Measurements from ENCODE around the gene LCN10. TPM values are rescaled to one million over a fixed set of nuclear protein-coding genes. Genes with fewer than 3 reads are reported as not detected.
"Not testable (repeated sequence)": the region's sequence is repeated elsewhere in the genome, so short reads cannot be mapped to it uniquely, and the experiment has no call there.

LCN10 gene
- 1 to 10 TPM in 3 of 4 donors, under 1 TPM in 1; 0.47 to 2.0 (median 1.4) TPM for polyA plus RNA-seq (ENCODE audit: insufficient read length in 4 of 4)

GRCh38 chr9:136742591-136743391 lies at the start of gene LCN10:
Gene LCN10, minus strand, starts transcription at chr9:136742940. Its CDS starts 37 bp downstream, at chr9:136742903.
- no peak for DNase-seq (ENCODE audit: low read depth in 4 of 4, low spot score in 2 of 4)

DNA sequence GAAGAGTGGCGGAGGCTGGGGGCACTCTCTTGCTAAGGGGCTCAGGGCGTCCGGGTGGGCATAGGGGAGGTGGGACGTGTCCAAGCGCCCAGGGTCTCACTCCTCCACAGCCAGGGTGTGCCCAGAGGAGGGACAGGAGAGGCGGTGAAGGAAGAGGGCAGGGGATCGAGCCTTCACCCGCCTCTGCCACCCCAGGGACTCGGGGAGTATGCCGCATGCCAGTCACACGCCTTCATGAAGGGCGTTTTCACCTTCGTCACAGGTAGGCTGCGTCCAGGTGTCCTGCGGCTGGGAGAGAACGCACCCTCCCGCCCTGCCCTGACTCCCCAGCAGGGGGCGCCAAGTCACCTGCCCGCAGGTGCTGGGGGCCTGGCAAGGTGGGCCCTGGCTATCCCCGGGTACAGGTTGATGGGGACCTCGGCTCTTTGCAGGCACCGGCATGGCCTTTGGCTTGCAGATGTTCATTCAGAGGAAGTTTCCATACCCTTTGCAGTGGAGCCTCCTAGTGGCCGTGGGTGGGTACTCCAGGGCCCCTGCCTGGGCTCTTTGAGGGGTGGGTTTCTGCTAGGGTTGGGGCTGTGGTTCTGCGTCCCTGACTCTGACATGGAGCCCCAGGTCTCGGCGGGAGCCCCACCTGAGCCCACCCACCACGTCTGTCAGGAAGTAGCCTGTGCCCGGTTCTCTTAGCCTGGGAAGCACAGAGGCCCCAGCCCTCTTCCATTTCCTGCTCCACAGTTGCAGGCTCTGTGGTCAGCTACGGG lies 49.0 kb upstream of the LCN10 start:
- DNase-seq (ENCODE audit: low read depth in 4 of 4, low spot score in 2 of 4) = no peak

DNA sequence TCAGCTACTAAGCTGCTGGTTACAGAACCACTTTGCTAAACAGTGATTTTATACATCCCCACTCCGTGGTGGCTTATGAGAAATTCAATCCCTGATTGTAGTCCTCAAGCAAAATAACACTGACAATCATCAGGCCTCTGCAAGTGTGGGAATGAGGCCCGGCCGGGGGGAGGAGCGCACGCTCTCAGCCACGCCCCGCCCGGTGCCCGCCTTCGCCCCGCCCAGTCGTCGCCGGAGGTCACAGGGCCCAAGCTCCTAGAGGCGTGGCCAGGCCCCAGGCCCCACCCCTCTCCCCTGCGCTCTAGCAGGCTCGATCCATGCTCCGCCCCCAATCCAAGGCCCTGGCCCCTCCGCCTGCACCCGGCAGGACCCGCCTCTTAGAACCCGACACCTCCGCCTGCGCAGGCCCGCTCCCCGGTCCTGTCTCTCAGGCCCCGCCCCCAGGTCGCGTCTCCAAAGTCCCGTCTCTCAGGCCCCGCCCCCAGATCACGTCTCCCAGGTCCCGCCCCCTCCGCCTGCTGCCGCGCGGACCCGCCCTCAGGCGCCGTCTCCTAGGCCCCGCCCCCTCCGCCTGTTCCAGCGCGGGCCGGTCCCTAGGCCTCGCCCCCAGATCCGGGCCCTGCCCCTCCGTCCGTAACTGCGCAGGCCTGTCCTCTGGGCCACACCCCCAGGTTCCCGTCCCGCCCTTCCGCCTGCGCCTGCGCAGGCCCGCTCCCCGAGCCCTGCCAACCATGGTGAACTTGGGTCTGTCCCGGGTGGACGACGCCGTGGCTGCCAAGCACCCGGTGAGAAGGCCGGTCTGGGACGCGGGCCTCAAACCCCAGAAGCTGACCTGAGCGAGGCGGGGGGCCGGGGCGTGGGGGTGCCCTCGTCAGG lies 48.1 kb upstream of the LCN10 start, which contains the start of gene TMEM141:
Gene TMEM141 (plus strand): TSS at position 705 of the 876 bp plus-strand sequence. CDS start 27 bp downstream, at position 732.
- peak; percentile 87 to 99 (median 96) for DNase-seq (ENCODE audit: low read depth in 4 of 4, low spot score in 2 of 4)

DNA sequence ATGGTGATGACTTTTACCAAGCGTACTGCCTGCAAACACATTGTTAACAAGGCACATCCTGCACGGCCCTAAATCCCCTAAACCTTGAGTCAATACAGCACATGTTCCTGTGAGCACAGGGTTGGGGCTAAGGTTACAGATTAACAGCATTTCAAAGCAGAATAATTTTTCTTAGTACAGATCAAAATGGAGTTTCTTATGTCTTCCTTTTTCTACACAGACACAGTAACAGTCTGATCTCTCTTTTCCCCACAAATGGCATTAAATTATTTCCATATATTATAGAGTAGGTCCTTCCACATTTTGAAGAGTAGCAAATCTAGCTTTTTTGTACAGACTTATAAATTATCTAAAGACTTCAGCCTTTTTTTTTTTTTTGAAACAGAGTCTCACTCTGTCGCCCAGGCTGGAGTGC lies 46.8 kb upstream of the LCN10 start:
- no peak for DNase-seq (ENCODE audit: low read depth in 4 of 4, low spot score in 2 of 4)

DNA sequence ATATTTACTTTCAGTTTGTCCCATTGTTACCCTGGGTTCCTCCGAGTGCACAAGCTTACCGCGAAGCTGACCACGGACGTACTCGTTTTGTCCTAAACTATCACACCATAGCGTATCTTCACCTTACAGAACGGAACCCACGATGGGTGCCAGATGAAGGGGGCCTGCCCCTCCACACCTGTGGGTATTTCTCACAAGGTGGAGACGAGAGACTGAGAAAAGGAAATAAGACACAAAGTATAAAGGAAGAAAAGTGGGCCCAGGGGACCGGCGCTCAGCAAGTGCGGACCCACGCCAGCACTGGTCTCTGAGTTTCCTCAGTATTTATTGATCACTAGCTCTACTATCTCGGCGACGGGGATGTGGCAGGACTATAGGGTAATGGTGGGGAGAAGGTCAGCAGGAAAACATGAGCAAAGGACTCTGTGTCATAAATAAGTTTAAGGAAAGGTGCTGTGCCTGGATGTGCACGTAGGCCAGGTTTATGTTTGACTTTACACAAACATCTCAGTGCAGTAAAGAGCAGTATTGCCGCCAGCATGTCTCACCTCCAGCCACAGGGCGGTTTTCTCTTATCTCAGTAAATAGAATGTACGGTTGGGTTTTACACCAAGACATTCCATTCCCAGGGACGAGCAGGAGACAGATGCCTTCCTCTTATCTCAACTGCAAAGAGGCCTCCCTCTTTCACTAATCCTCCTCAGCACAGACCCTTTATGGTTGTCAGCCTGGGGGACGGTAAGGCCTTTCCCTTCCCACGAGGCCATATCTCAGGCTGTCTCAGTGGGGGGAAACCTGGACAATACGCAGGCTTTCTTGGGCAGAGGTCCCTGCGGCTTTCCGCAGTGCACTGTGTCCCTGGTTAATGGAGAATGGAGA lies 46.1 kb upstream of the LCN10 start:
- DNase-seq (ENCODE audit: low read depth in 4 of 4, low spot score in 2 of 4) = not testable (repeated sequence)

DNA sequence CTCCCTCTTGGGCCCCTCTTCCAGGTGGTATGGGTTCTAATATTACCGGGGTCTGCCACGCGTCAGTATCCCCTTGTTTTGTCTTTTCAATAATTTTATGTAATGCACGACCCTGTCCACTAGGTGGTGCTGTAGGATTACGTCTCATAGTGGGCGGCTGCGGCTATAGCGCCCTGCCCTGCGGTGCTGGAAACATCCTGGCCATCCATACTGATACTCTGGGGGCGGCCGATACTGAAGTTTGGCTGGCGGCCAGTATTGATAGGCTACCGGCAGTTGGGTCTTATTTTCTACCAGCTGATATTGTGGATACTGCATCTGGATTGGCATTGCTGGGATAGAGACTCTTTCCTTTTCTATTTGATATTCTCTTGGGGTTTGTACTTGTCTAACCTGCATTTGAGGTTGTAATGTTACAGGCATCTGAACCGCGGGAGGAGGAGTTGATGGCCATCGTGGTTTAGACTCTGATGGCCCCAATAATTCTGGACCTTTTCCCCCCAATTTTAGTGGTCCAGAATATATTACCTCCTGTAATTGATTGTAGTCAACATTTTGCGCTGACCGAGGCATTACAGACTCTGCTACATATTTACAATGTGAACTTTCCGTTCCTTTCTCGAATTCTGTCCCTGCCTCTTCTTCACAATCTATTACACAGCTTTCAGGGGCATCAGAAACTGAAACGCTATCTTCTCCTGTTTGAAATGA lies 45.1 kb upstream of the LCN10 start:
- DNase-seq (ENCODE audit: low read depth in 4 of 4, low spot score in 2 of 4) = no peak

DNA sequence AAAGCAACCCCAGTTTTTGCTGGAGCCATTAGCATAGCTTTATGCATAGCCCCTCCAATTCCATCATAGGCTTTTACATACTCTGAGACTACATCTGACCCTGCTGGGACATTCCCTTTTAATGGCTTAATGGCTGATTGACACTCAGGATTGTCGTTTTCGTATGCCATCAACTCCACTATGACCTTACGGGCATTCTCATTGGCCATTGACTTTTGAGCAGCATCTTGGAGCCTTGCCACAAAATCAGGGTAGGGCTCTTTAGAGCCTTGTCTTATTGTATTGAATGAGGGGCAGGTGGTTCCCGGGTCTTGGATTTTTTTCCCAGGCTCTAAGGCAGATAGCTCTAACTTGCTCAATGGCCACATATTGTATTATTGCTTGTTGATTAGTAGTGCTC lies 44.2 kb upstream of the LCN10 start:
- DNase-seq (ENCODE audit: low read depth in 4 of 4, low spot score in 2 of 4) = not testable (repeated sequence)

- no peak for DNase-seq (ENCODE audit: low read depth in 4 of 4, low spot score in 2 of 4)
These were observed 43.7 kb upstream of the LCN10 start for GRCh38 chr9:136786451-136786850.

GRCh38 chr9:136785565-136786355 lies 43.0 kb upstream of the LCN10 start:
- DNase-seq (ENCODE audit: low read depth in 4 of 4, low spot score in 2 of 4) = not testable (repeated sequence)

DNA sequence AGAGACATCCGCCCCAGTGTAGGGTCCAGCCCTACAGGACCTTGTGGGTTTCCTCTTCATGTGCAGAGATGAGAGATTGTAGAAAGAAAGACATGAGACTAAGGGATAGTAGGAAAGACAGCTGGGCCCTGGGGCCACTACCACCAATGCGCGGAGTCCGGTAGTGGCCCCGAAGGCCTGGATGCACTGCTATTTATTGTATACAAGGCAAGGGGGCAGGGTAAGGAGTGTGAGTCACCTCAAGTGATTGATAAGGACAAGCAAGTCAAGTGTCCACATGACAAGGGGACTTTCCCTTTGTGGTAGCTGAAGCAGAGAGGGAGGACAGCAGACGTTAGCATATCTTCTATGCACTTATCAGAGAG lies 42.2 kb upstream of the LCN10 start:
- DNase-seq (ENCODE audit: low read depth in 4 of 4, low spot score in 2 of 4) = no peak

- DNase-seq (ENCODE audit: low read depth in 4 of 4, low spot score in 2 of 4) = no peak
These were observed 41.7 kb upstream of the LCN10 start for GRCh38 chr9:136784249-136784996.

- DNase-seq (ENCODE audit: low read depth in 4 of 4, low spot score in 2 of 4) = no peak
These were observed 39.7 kb upstream of the LCN10 start for GRCh38 chr9:136782452-136782851.

- DNase-seq (ENCODE audit: low read depth in 4 of 4, low spot score in 2 of 4) = no peak
These were observed 37.1 kb upstream of the LCN10 start for GRCh38 chr9:136779808-136780207.

DNA sequence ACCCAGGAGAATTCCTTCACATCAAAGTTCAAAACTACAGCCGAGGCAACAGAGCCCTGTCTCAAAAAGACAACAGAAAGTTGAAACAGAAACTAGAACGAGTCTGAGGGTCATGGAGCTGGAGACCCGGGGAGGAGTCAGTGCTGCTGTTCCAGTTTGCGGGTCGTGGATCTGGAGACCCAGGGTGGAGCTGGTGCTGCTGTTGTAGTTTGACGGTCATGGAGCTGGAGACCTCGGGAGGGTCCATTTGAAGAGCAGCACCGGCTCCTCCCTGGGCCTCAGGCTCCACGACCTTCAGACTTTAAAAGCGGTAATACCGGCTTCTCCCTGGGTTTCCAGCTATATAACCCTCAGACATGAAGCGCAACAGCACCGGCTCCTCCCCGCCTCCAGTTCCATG lies 34.6 kb upstream of the LCN10 start:
- DNase-seq (ENCODE audit: low read depth in 4 of 4, low spot score in 2 of 4) = no peak

GRCh38 chr9:136776947-136777346 lies 34.2 kb upstream of the LCN10 start:
- no peak for DNase-seq (ENCODE audit: low read depth in 4 of 4, low spot score in 2 of 4)

GRCh38 chr9:136775191-136775590 lies 32.5 kb upstream of the LCN10 start:
- no peak for DNase-seq (ENCODE audit: low read depth in 4 of 4, low spot score in 2 of 4)

GRCh38 chr9:136774416-136775045 lies 31.8 kb upstream of the LCN10 start:
- no peak for DNase-seq (ENCODE audit: low read depth in 4 of 4, low spot score in 2 of 4)

Measured in left renal cortex interstitium (tissue), 4 donors.